ELR (cell line): Measurements from ENCODE around the gene PACRG.

Experiments
- DNase-seq: peaks from one replicate; pipeline ENCODE4 v3.0.0-alpha.2; 2015; ENCODE audit warnings: low read depth

PACRG gene

DNA sequence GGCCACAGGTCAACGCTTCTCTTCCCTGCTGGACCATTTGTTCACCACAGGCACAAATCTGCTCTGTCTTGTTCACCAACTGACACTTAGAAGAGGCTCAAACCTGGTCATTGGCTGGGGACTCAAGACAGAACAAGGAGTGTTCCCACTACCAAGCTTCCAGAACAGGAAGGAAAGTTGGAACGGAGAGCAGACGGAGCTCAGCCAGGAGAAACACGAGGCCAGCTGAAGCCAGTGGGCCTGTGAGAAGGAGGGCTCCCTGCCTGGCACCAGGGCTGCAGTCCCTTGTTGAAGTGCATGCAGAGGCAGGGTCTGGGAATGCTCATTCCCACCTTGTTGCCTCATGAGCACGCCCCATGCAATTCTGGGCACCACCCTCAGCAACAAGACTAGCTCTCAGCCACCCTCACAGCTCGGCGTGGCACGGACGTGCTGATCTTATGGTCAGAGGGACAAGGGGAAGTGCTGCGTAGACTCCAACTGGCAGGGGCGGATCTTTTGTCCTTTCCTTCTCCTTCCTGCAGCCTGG lies 450.2 kb downstream of the PACRG start:
- DNase-seq, result no peak

DNA sequence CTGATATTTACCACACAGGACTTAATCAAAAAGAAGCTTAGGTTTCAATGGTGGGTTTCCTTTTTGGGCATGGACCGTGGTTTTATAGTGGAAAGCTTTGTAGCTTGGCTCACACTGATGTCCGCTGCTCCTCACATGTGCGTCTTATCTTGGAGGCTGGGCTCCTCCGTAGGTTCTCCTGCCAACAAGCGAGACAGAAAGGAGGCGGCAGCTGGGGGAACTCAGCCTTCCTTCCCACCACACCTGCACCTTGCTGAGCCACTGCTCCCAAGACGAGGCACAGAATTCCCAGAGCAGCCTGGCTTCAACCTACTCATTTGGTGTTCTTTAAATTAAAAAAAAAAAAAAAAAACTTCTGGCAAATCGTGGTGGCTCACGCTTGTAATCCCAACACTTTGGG lies 451.3 kb downstream of the PACRG start:
- no peak for DNase-seq

DNA sequence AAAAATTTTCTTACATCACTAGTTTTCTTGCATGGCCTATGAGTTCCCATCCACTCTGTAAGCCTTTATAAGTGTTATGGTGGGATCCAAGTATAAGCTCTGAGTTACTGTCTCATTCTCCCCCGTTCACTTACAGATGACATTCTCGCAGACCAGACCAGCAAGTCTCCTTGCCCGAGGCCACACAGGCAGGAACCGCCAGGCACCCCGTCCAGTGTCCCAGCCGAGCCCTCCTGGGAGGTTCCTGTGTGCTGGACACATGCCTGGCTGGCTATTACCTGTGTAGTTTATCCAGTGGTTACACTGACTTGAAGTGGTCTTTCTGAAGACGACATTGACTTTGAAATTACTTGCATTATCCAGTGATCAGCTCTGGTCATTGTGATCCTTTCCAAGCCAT lies 451.9 kb downstream of the PACRG start:
- DNase-seq, result no peak

DNA sequence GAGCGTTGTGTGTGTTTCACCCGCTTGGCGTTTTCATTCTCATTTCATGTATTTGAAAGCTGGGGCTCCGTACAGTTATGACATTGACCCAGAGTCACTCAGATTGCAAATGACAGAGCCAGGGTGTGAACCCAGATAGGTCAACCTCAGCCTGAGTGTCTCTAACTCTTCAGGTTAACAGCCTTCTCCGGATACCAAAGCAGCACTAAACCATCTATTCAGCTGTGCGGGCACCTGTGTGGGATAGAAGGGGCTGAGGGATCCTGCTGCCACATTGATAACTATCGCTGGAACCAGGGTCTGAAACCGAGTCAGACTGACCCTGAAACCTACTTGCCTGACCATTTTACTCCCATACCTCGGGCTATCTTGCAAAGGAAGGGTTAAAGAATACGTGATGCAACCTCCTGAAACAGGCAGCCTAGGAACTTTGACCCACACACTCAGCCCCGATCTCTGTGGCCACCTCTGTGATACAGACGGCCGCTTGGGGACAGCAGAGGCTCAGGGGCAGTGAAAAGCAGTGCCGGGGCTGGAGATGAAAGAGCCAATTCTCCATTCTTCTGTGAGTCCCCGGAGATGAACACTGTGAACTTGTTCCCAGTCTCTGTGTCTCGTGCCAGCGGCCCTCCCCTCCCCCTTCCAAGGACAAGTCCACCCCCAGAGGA lies 453.2 kb downstream of the PACRG start:
- peak; percentile 57 for DNase-seq

DNA sequence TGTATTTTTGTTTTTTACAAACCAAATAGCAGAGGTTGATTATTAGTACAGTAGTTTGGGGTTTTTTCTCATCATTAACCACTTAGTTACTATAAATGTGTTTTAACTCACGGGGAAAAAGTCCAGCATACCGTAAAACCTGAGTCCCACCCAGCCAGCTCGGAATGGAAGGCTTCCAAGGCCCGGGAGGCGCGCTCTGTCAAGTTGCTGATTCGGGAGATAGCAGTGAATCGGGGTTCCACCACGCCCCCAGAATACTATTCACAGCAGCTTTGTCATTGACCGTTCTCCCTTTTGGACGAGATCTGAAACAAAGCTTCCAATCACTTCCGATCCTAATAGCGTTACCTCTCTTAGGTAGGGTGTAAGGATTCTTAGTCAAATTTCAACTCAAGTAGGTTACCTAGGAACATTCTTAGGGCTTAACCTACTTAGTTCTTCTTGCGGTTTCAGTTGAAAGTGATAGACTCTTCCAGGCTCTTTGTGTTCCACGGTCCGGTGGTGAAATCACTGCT lies 453.9 kb downstream of the PACRG start:
- no peak for DNase-seq

DNA sequence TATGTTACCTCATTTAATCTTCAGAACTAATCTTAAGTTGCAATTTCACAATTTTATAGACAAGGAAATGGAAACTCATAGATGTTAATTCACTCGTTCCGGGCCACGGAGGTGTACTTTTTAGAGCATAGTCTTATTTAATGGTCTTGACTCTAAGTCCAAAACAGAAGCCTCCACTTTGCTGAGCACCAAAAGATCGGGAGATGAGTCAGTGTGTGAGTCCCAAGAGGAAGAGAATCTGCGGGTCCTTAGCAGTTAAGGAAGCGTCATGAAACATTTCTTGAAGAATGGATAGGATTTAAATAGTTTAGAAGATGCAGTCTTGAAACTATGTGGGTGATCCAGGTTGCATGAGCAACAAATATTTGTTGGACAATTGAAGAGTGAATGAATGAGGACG lies 454.9 kb downstream of the PACRG start:
- DNase-seq, result peak; percentile 8

DNA sequence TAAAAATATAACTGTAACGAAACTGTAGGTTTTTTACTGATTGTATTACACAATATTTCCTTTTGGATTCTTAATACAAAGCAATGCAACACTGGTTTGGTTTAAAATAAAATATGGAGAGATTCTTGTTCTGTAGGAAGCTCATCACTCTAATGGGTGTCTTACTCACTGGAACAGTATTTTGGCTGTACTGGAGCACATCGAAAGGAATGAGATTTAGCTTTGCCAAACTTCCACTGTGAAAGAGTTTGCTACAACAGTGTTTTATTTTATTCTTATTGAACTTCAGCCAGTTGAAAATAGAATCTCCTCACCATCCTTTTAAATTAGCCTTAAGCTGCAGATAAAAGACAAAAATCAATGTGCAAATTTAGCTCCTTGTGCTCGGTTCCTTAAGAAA lies 456.0 kb downstream of the PACRG start:
- no peak for DNase-seq

DNA sequence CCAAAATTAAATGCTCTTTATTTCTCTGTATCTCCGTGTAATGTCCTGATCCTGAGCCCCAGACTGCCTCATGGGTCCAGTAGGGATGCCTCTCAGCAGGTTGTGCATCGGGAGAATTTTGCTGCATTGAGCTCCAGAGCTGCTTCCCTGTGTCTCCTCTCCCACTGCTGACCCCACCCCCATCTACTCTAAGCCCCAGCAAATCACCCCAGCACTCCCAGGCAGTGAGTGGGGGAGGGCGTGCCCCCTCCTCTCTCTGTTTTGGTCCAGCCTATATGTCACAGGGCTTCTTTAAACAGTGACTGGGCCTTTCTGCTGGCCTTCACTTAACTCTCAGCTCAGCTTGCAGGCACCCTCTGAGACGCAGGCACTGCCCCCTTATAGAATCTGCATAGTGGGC lies 458.0 kb downstream of the PACRG start:
- no peak for DNase-seq

DNA sequence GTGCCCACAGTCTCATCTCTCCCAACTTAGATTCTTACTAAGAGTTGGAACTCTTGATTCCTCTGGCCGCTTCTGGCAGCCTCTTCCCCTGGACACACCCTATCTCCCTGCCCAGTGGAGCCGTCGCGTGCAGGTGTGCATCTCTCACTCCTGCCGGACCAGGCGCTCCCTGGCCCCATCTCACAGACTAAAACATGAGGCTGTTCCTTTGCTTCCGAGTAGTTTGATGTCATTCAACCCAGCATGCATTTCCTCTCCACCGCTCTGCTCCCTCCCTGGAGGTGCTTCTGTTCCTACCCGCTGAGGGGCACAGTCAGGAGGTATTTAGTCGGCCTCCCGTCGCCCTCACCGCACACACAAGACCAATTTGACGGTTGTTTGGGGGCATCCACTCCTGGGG lies 458.8 kb downstream of the PACRG start:
- no peak for DNase-seq

DNA sequence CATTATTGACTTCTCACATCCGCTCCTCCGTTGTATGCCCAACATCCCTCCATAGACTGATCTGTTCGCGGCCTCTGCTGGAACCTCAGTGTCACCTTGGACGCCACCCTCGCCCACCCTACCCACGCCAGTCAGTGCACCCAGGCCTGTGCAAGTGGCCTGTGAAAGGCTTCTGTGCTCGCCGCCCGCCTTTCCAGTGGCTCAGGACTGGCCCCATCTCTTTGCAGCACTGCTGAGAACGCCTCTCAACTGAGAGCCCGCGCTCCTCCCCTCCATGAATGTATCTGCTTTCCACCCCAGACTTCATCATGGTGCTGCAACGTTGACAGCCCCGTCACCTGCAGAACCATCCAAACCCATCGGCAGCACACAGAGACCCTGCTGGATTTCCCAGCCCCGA lies 459.4 kb downstream of the PACRG start:
- no peak for DNase-seq

DNA sequence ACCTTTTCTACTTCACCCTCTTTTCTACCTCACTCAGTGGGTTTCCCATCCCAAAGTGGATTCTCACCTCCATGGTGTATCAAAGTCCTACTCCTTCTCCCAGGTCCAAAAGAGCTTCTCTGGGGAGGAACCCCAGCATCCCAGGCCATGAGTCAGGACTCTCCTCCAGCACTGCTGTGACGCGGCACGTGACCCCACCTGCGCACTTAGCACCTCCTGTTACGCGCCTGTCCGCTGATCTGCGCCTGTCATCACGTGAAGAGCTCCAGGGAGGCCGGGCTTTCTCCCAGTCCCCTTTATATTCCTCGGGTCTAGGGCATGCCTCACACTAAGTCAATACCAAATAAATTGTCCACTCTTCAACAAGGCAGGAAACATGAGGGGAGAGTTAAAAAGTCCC lies 459.8 kb downstream of the PACRG start:
- DNase-seq, result no peak

DNA sequence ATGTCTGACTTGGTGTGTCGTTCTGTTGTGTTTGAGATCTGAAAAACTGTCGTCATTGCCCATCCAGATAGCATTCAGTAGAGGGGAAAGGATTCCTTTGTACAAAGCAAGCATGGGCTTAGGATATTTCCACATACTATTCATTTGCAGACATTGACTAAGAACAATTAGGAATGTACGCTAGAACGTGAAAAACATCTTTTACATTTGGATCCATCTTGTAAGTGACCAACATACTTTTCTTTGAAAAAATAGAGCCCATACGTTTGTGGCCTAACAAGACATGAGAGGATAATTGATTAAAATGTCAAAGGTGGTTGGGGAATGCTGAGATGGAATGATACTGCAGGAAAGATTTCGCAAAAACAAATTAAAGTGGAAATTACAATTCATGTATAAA lies 461.0 kb downstream of the PACRG start:
- DNase-seq, result no peak

DNA sequence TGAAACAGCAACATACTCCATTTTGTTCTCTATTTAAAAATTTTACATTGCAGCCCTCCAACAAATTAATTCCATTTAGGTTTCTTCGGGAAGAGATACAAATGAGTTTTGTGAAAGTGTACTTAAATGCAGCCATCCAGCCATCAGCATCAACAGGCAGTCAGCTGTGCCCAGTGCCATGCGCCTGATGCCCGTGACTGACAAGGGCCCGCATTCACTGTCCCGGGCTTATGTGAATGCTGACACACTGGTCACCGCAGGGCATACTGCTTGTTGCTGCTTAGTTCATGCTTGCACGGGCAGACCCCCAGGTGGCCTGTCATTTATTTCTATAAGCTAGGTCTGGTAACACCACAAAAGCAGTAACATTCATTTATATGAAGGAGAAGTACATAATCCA lies 461.8 kb downstream of the PACRG start:
- DNase-seq, result no peak

DNA sequence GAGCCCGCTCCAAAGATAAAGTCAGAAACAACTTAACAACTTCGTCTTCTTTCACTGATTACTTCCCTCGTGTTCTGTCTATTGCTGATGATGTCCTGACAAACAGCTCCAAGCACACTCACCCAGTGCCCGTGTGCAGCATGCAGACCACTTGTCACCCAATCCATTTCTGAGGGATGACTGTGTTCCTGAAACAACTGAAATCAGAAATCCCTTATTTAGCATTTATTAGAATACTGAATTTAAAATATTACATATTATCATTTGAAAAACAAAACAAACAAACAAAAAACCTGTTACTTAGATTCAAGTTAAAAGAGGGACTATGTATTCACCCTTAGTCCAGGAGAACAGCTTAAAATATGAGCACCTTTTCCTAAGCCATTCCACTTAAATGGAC lies 463.0 kb downstream of the PACRG start:
- no peak for DNase-seq

DNA sequence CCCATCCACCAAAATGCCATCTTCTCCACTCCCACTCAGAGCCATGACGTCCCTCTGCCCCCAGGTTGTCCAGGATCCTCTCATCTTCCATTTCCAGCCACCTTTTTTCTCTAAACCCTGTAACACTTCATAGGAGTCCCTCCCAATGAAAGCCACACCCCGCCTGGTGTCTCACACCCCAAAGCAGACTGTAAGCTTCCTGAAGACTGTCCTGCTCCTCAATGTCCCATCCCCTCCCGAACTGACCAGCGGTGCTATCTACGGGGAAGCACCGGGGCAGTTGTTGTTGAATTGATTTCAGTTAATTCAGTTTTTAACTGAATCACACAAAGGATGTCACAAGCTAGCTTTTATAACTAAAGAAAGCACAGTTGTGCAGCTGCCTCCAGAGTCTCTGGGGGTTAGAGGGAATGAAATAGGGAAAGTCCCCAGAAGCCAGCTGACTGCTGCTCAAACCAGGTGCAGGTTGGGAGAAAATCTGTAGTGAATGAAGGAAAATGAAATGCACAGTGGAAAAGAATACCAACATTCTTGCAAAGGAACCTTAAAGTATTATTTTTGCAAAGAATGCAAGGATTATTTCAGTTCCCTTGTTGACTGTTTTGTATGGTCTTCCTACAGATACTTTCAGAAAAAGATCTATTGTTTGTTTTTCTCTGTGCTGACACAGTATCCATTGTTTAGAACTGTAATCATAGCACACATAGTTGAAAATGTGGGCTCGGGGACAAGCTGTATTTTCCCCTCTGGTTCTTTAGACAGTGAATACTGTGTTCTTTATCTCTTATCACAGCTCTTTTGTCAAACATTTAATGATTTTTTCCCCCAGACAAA lies 464.1 kb downstream of the PACRG start:
- no peak for DNase-seq

DNA sequence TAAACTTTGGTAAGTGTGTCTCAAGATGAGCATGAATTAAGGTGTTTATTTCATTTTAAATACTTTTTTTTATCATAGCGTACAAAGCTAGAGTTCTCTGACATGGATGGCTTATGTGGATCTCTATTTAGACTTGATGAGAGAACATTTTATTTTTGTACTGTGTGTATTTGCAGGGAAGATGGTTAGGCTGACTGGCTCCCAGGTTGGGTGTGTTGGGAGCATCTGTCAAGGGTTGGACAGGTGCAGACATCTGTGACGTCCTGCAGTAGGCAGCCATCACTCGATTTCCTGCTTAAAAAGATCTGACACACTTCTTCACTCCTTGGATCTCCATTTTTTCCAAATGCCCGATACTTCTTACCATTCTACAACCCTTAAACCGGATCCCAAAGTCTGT lies 464.8 kb downstream of the PACRG start:
- DNase-seq, result no peak

DNA sequence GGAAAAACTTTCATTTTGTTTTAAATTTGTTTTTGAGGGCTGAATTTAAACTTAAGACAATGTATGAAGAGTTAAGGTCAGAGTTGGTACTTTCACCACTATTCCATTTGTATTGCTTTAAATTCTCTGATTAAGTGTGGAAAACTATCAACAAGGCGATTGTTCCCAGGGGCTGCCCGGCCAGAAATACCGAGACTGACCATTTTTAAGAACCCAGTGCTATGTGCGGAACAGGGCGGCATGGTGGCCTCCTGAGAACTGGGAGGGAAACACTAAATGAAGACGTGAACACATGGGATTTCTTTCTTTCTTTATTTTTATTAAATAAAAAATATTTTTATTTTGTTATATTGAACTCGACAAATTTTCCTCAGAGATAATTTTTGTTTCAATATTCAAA lies 465.6 kb downstream of the PACRG start:
- DNase-seq, result no peak

DNA sequence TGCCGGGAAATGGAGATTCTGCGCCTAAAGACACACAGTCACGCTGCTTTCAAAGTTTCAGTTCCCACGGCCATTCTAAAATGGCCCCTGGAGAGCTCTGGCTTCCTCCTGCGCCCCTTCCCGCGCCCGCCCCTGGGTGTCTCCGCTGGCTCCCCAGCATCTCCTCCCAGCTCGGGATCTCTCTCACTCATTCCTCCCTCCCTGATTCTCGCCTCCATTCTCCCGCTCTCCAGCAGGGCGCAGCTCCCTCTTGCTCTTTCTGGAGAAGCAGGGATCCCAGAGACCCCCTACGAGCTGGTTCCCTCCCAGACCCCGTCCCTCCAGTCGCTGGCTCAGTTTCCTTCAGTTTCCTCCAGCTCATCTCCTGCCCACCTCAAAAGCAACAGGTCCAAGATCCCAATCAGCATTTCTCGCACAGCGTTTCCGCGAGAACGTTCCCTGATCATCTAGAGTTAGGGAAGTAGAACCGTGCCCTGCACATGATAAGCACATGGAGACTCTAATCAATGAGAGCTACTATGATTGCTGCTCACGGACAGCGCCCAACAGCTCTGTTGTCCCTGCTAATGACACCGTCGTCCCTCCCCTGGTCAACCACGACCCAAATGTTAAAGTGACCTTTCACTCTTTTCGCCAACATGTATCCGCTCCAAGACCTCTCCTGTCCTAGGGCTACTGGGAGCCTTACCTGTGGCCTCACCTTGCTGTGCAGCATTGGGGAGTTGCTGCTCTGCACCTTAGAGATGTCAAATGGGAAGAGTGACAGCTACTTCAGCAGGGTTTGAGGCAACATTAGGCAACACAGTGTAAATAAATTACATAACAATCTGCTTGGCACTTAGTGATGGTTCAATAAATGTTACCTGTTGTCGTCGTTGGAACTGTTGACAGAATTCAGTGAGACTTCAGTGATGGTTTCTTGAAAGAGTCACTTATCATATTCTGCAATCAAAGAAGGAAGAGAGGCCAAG lies 468.2 kb downstream of the PACRG start:
- DNase-seq, result no peak

DNA sequence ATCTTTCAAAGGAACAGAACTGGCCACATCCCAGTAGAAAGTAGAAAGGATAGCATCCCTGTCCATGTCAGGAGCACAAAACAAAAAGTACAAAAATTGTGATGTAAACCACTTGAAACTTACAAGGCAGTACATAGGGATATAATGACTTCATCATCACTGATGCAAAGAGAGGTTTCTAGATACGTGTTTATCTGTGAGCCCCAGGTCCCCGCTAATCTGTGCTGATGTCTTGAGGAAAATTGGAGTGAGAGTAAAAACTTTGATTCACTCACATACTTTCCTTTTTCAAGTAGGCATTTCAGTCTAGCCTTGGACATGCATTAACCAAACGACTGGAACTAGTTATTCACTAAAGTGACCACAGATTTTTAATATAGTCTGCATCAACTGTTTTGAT lies 470.1 kb downstream of the PACRG start:
- no peak for DNase-seq

DNA sequence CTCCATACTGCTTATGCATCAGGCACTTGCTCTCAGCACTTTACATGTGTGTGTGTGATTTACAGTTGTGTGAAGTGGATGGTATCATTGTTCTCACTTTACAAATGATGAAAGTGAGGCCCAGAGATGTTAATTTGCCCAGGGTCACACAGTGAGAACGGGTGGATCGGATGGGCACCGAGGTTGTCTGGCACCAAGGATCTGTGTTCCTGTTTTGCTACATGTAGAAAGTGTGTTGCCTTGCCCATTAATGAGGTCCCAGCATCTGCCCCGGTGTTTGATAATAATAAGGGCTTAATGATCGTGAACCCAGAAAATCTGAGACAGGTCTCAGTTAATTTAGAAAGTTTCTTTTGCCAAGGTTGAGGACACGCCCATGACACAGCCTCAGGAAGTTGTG lies 470.6 kb downstream of the PACRG start:
- no peak for DNase-seq

DNA sequence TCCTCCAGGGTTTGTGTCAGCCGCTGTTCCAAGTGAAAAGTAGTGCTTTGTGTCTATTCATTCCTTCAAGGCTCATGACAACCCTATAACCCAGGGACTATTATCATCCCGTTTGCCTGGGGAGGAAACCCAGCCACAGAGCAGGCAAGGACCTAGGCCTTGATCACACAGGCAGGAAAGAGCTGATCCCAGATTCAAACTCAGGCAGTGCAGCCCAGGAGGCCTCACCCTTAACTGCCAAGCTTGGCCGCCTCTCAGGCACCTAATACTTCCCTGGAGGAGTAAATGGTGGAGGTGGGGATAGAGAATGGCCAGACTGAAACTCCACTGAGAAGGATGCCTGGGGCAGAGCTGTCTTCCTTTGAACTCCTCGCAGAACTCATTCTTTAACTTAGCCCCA lies 471.6 kb downstream of the PACRG start:
- no peak for DNase-seq

DNA sequence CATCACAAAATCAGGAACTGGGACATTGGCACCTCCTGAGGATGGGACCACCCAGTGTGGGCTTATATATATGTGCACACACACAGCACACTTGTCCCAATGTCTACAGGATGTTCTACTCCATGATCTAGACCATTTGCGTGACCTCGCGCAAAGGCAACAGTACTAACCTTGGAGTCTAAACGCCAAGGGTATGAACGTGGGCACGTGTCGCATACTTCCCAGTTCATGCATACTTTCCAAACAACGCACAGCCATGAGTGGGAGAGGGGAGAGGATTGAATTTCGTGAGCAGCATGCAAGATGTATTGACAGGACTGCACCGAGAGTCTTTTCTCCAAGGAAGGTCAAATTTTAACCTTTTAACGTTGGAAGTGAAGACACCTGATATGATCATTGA lies 472.5 kb downstream of the PACRG start:
- no peak for DNase-seq
